Retinal pigment epithelial cell (primary cell): ENCODE results near the gene PLA2G1B.
A peak's percentile ranks its signal among the peaks of the same experiment; 100 is the strongest.
"Not testable (repeated sequence)": the region's sequence is repeated elsewhere in the genome, so short reads cannot be mapped to it uniquely, and the experiment has no call there.

Experiments used
- DNase-seq: peaks from one replicate; pipeline ENCODE4 v3.0.0-alpha.2; 2010; ENCODE audit warnings: low read depth
- H3K4me3 ChIP-seq: 2 replicates; pipeline ENCODE4 v1.5.1; 2011; ENCODE audit warnings: mild to moderate bottlenecking, low read length, control low read depth, moderate library complexity
- TF ChIP-seq, protein P1 (sequence below): conservative IDR thresholded peaks from 2 replicates; pipeline ENCODE4 v1.5.1; 2011; ENCODE audit warnings: low read depth, low read length, control low read depth, inconsistent platforms

Gene PLA2G1B

DNA sequence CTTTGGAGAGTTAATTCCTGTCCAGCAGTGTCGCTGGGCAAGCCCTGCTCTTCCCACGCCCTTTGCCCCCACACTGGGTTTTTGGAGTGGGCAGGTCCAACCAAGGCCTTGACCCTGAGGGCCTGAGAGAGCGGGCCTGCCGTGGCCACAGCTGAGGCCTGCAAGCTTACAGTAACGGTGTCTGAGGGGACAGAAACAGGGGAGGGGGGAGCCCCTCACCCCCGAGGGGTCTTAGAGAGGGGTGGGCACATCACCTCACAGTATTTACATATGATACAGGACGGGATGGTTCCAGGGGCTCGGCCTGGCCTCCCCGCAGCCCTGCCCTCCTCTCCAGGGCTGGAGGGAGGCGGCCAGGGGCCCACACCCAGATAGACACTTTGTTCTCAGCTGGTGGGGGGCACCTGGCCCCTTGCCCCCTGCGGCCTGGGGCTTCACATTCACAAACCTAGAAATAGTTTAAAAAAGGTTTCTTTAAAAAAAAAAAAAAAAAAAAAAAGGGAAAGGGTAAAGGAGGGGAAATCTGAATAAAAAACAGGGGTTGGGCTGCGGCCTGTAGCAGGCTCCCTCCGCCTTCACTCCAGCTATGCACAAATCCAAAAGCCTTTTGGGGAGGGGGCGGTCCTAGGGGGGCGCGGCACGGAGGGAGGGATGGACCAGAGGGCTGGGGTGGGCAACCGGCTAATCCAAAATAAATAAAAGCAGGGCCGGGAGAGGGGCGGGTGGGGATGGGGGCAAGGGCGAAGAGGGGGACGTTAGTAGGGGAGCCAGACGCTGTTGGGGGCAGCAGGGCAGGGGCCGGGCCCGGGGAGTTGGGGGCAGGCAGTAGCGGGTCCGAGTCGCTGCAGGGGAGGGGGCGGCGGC lies 14.8 kb upstream of the PLA2G1B start:
- H3K4me3 ChIP-seq, result no peak overlapping the region
- DNase-seq, result no peak
- TF ChIP-seq, protein P1, sequence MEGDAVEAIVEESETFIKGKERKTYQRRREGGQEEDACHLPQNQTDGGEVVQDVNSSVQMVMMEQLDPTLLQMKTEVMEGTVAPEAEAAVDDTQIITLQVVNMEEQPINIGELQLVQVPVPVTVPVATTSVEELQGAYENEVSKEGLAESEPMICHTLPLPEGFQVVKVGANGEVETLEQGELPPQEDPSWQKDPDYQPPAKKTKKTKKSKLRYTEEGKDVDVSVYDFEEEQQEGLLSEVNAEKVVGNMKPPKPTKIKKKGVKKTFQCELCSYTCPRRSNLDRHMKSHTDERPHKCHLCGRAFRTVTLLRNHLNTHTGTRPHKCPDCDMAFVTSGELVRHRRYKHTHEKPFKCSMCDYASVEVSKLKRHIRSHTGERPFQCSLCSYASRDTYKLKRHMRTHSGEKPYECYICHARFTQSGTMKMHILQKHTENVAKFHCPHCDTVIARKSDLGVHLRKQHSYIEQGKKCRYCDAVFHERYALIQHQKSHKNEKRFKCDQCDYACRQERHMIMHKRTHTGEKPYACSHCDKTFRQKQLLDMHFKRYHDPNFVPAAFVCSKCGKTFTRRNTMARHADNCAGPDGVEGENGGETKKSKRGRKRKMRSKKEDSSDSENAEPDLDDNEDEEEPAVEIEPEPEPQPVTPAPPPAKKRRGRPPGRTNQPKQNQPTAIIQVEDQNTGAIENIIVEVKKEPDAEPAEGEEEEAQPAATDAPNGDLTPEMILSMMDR, result no peak

GRCh38 chr12:120339256-120339655 lies 11.7 kb upstream of the PLA2G1B start:
- no peak for DNase-seq
- TF ChIP-seq, protein P1, result no peak
- no peak overlapping the region for H3K4me3 ChIP-seq

- DNase-seq, result no peak
- TF ChIP-seq, protein P1, result no peak
- no peak overlapping the region for H3K4me3 ChIP-seq
These were observed 10.2 kb upstream of the PLA2G1B start for GRCh38 chr12:120337730-120338129.

- not testable (repeated sequence) for DNase-seq, H3K4me3 ChIP-seq
These were observed 8.8 kb upstream of the PLA2G1B start for GRCh38 chr12:120336392-120336791.

DNA sequence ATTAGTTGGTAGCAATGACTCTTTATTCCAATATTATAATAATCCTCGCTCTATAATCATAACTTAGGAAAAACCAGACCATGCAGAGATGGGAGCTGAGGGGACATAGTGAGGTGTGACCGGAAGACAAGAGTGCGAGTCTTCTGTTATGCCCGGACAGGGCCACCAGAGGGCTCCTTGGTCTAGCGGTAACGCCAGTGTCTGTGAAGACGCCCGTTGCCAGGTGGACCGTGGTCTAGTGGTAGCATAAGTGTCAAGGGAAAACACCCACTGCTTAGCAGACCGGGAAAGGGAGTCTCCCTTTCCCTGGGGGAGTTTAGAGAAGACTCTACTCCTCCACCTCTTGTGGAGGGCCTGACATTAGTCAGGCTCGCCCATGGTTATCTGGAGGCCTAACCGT lies 7.9 kb upstream of the PLA2G1B start:
- not testable (repeated sequence) for DNase-seq, H3K4me3 ChIP-seq
- TF ChIP-seq, protein P1, result peak; percentile 62

GRCh38 chr12:120332523-120332922 lies 4.9 kb upstream of the PLA2G1B start:
- no peak for DNase-seq
- no peak overlapping the region for H3K4me3 ChIP-seq
- TF ChIP-seq, protein P1, result no peak

GRCh38 chr12:120332041-120332440 lies 4.5 kb upstream of the PLA2G1B start:
- TF ChIP-seq, protein P1, result no peak
- no peak overlapping the region for H3K4me3 ChIP-seq
- DNase-seq, result no peak
